ENCODE measurements around the gene SLC22A23.

The SLC22A23 gene

GRCh38 chr6:3384241-3385143 lies 72.4 kb downstream of the SLC22A23 start:
- no peak overlapping the region for H3K4me3 ChIP-seq (ENCODE audit: low read depth, low read length)
- ChIA-PET POLR2A (no interaction called here), CTCF (no interaction called here)
- TF ChIP-seq CTCF (IDR thresholded peaks at IDR 0.05; ENCODE audit: insufficient read depth, low read length, missing control alignments): no peak
- no peak for DNase-seq (ENCODE audit: low read depth, low spot score)

- no peak for TF ChIP-seq CTCF (IDR thresholded peaks at IDR 0.05; ENCODE audit: insufficient read depth, low read length, missing control alignments)
- no peak overlapping the region for H3K4me3 ChIP-seq (ENCODE audit: low read depth, low read length)
- CTCF ChIA-PET: no interaction called here
- POLR2A ChIA-PET: no interaction called here
- no peak for DNase-seq (ENCODE audit: low read depth, low spot score)
Observed at GRCh38 chr6:3383525-3383924, 73.3 kb downstream of the SLC22A23 start.

- no peak for DNase-seq (ENCODE audit: low read depth, low spot score)
- no peak overlapping the region for H3K4me3 ChIP-seq (ENCODE audit: low read depth, low read length)
- ChIA-PET CTCF (interaction anchor here (1.5 kb wide), 1 partner anchor 28 kb away, joined by 7 read pairs; no protein-coding TSS in a partner anchor), POLR2A (no interaction called here)
- no peak for TF ChIP-seq CTCF (IDR thresholded peaks at IDR 0.05; ENCODE audit: insufficient read depth, low read length, missing control alignments)
Observed at GRCh38 chr6:3382326-3383279, 74.2 kb downstream of the SLC22A23 start.

- no peak overlapping the region for H3K4me3 ChIP-seq (ENCODE audit: low read depth, low read length)
- TF ChIP-seq CTCF (IDR thresholded peaks at IDR 0.05; ENCODE audit: insufficient read depth, low read length, missing control alignments): no peak
- no peak for DNase-seq (ENCODE audit: low read depth, low spot score)
- ChIA-PET POLR2A (no interaction called here), CTCF (interaction anchor here (1.5 kb wide), 1 partner anchor 29 kb away, joined by 7 read pairs; no protein-coding TSS in a partner anchor)
Observed at GRCh38 chr6:3381233-3381921, 75.5 kb downstream of the SLC22A23 start.

- CTCF ChIA-PET: no interaction called here
Observed at GRCh38 chr6:3380344-3381232, 76.3 kb downstream of the SLC22A23 start.

More at GRCh38 chr6:3380344-3381232, 76.3 kb downstream of the SLC22A23 start:
- TF ChIP-seq CTCF (IDR thresholded peaks at IDR 0.05; ENCODE audit: insufficient read depth, low read length, missing control alignments): no peak
- POLR2A ChIA-PET: no interaction called here
- no peak overlapping the region for H3K4me3 ChIP-seq (ENCODE audit: low read depth, low read length)
- no peak for DNase-seq (ENCODE audit: low read depth, low spot score)
